T-helper 1 cell treated with Interleukin-12 subunit alpha and Interleukin-12 subunit beta and Interleukin-4 antibody, amounts not matched to agents 30 ng/mL and 1 ng/mL, for 36 hours (primary cell): ENCODE results near the gene FXYD3. TPM values are rescaled to one million over a fixed set of nuclear protein-coding genes. Genes with fewer than 3 reads are reported as not detected.

ENCODE experiments used
- intact Hi-C: fragments of 100-400 bp; cut with micrococcal nuclease; formaldehyde crosslinking; loops from one replicate; pipeline ENCODE4 v1.15.1; 2024
- total RNA-seq: library from RNA; stranded (reverse); gene quantifications from 2 replicates; pipeline ENCODE4 v1.2.3, GENCODE V29; 2022

FXYD3 gene
- total RNA-seq, 1 donor from 2014 or later, result not detected

DNA sequence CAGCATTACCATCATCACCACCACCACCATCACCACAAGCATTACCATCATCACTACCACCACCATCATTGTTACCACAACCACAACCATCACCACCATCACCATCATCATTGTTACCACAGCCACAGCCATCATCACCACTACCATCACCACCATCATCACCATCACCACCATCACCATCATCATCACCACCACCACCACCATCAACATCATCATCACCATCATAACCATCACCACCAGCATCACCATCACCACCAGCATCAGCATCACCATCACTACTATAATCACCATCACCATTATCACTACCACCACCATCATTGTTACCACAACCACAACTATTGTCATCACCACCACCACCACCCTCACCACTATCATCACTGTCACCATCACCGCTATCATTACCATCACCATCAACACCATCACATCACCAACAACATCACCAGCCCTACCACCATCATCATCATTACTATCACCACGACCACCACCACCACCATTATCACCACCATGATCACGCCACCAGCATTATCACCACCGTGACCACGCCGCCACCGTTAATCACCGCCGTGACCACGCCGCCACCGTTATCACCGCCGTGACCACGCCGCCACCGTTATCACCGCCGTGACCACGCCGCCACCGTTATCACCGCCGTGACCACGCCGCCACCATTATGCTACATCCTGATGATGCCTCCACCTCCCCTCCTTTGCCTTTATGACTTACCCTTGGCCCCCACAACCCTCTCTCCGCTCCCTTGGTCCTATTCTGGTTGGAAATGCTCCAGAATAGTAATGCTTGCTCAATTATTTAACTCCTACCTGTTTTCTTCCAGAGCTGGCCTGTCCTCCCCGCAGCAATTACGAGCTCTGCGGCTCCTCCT is 10.0 kb upstream of the FXYD3 start:
- intact Hi-C loops, result no loop called here

DNA sequence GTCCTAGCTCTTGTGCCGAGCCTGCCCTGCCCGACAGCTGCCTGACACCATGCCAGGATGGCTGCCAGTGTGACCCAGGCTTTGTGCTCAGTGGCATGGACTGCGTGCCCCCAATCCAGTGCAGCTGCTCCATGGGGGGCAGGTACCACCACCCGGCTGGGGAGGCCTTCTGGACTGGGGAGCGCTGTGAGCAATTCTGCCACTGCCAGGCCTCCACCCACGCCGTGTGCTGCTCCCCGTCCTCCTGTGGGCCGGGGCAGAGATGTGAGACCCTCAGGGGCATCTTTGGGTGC is 9.4 kb upstream of the FXYD3 start:
- intact Hi-C loops, result no loop called here

DNA sequence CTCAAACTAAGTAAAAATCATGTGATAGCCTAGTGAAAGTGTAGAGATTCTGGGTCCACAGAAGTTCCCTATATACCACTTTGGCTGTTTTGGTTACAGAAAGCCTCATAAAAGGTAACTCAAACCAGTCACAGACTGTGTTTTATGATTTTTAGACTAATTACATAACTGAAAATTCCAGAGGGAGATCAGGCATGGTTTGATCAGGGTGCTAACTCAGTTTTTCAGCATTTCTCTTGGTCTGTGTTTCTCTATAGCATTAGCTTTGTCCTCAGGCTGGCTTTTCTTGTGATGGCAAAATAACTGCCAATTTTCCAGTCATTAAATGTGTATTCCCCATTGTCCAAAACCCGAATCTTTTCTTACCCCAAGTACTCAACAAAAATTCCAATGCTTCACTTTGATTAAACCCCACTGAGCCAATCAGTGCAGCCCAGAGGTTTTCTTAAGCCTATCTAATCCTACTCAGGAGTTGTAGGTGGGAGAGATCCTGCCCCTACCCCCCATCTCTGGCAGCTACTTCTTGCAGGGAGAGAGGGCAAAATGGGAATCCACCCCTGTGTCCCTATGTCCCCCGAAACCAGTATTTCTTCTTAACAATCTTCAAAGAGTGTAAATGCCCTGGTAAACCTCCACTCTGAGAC is 8.6 kb upstream of the FXYD3 start:
- intact Hi-C loops, result no loop called here

DNA sequence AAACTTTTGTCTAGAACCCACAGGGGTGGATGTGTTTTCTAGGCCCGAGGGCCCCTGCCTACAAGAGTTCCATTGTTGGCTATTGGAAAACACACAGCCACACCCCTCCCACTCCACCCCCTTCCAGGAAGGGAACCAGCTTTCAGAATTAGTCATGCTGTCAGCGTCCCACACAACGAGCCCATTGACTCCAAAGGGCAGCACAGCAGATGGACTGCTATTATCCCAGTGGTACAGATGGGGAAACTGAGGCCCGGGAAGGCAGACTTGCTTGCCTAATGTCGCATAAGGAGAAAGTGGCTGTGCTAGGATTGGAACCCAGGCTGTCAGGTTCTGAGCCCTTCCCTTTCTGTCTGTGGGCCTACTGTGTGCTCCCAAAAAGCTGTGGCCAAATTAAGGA is 8.1 kb upstream of the FXYD3 start:
- intact Hi-C loops, result no loop called here

DNA sequence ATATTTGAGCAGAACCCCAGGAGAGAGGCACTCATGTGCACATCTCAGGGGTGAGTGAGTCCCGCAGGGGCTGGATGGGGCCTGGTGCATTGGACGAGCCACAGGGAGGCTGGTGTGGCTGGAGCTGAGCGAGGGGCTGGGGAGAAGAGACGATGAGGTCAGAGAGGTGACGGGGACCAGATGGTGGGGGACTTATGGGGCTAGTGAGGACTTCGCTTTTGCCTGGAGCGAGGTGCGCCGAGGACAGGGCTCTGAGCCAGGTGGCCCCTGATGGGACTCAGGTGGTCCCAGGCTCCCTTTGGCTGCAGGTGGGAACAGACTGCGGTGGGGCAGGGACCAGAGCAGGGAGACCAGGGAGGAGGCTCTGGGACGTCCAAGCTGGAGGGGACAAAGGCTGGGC is 6.9 kb upstream of the FXYD3 start:
- intact Hi-C loops, result no loop called here

DNA sequence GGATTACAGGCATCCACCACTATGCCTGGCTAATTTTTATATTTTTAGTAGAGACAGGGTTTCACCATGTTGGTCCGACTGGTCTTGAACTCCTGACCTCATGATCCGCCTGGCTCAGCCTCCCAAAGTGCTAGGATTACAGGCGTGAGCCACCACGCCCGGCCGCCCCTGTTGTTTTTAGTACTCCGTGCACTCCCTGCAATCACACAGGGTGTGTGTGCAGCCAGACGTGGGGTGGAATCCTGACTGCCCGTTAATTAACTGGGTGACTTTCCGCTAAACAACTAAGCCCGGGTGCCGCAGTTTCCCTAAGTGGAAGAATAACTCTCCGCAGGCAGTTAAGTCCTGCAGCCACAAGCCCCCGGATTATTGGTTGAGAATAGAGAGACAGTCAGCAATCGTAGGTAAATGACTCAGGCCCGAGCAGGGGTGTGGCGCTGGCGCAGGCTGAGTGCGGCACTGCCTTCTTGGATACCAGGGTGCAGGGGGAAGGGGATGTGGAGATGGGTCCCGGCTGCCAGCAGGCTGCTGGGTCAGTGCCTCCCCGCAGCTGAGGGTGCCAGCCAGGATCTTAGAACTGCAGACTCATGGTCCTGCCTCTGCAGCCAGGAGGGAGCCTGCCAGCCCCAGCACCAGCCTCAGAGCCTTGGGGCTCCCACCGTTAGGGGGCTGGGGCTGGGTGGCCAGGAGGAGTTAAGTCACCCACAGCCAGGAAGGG is 6.1 kb upstream of the FXYD3 start:
- intact Hi-C loops, result no loop called here

DNA sequence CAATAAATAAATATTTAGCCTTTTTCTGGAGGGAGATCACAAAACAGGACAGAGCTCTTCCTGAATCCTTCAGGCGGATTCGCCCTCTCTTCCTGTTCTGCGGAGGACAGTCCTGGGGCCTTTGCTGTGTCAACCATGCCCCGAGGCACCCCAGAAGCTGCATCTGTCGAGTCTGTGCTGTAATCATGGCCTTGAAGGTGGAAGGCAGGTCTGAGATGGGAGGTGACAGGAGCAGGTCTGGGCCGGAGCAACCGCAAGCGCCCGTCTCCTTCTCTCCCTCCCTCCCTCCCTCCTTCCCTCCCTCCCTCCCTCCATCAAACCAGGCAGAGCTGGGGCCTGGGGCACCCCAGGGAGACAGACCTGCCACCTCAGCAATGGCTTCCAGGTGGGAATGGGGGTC is 4.6 kb upstream of the FXYD3 start:
- intact Hi-C loops, result no loop called here

DNA sequence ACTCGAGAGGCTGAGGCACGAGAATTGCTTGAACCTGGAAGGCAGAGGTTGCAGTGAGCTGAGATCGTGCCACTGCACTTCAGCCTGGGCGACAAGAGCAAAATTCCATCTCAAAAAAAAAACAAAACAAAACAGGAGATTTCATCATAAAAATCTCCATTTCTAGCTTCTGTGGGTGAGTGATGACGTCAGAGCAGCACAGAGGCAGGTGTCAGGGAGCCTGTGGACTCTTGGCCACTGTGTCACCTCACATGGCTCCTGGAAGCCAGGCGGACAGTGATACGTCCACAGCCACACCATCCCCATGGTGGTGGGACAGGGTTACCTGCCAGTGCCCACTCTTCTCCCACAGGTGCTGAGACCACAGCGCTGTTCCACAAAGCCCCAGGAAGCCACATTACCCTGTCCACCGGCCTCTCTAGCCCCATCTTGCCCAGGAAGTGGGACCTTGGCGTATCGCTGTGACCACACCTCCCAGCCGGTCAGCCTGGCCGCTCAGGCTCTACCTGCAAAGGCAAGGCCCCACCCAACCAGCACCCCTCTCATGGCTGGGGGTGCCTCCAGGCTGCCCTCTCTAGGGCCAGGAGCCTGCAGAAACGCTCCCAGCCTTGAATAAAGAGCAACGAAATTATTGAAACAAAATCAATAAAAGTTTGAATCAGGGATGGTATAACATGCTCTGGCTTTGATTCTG is 2.5 kb upstream of the FXYD3 start:
- intact Hi-C loops, result no loop called here

DNA sequence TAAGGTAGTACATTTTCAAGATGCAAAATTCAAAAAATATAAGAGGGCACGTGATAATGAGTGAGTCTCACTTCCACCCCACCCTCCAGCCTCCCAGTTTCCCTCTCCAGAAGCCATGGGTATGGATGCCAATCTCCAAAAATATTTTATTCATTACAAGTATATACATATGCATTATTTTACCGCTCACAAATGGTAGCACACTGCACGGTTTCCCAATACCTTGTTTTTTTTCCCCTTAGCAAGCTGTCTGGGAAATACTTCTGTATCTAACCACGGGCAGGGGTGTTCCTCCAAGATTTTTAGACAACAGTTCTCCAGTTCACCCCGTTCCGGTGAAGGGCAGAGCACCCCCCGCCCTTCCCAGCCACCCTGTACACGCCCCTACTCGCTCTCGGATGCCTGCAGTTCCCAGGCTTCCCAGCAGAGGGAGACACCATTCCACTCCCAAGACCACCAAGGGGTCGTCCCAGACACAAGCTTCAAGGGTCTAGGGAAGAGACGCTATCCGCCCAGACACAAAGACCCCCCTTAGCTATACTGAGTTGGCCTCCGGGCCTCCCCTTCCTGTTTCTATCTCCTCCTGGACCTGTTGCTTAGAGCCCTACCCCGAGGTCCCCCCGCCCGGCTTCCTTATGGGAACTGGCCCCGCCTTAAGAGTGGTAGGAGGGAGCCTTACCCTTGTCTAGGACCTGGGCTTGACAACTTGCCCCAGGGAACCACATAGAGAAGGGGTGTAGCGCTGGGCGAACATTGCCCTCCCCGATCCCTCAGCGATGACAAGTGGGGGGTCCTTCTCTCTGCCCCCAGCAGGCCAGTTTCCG is 1.1 kb upstream of the FXYD3 start:
- intact Hi-C loops, result loop anchor here (1.0 to 2.0 kb wide), 4 partner anchors 10 to 103 kb away; no protein-coding TSS in a partner anchor

DNA sequence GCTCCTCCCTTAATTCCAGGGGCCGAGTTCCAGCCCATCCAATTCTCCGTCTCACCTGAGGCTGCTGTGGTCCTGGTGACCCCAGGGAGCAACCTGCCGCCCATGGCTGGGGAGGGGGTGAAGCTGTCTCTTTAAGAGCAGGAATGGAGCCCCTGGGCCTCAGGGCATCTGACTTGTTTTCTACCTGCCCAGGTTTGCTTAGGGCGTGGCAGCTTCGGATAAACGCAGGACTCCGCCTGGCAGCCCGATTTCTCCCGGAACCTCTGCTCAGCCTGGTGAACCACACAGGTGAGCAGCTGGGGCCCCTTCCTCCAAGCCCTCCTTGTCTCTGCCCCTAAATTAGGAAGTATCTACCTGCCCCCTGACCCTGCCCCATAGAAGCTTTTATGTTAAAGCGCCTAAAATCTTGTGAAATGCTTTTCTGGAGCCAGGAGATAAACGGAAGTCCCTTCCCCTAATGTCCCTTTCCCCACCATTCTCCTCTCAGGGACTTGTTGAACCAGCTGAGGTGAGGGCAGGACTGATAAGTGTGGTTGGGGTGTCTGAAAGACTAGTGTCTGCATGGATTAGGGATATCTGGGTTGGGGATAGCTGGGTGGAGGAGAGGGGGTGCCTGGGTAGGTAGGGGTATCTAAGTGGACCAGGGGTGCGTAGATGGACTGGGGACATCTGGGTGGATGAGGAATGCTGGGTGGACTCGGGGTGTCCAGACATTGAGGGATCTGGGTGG is 614 bp downstream of the FXYD3 start:
- intact Hi-C loops, result no loop called here

DNA sequence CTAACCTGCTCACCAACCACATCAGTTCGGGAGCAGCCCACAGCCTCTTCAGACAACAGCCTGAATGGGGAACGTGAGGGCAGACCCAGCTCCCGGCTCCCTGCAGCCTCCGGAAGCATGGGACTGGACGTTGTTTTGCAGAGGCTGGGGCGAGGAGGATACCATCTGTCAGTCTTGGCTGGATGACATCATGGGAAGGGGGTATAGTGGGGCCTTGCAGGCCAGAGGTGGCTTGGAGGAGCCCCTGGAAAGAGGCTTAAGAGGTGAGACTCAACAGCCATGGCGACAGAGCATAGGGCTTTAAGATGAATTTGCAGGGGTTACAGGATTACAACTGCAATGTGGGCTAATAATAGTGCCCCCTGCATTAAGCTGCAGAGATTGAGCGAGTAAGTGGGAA is 1.5 kb downstream of the FXYD3 start:
- intact Hi-C loops, result no loop called here

DNA sequence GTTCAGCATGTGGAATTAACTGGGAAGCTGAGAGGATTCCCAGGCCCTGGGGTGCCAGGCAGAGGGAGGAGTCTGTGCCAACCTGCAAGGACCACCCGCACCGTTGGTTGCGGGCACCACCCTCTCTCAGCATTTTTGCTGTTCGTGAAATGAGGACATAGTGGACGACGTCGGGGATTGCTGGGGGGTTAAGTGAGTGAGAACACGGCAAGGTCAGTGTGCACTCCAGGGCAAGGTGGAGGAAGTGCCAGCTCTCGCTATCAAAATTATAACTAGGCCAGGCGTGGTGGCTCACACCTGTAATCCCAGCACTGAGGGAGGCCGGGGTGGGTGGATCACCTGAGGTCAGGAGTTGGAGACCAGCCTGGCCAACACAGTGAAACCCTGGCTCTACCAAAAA is 2.2 kb downstream of the FXYD3 start:
- intact Hi-C loops, result no loop called here

DNA sequence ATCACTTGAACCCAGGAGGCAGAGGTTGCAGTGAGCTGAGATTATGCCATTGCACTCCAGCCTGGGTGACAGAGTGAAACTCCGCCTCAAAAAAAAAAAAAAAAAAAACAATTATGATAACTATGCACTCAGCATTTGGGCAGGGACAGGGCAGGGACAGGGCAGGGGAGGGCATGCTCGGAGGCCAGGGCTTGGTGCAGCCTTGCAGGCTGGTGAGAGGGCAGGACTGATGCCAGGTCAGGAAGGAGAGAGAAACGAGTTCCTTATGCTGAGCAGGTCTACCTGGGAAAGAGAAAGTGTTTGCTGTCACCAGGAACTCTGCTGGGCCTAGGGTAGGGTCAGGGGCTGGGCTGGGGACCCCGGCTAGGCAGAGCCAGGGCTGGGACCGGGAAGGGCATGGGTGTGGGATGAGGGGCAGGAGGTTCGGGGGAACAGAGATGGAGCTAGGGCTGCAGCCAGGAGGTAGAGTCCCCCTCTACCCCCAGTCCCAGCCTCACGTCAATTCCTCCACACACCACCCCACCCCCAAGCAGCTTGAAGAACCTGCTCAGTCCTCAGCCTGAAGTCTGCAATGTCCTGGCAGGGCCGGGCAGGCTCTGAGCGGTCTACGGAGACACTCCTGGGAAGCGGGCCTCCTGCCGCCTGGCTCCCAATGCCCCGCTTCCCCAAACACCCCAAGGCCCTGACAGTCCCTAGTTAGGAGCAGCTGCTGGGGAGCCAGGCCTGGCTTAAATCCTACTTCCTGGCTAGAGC is 2.8 kb downstream of the FXYD3 start:
- intact Hi-C loops, result no loop called here

DNA sequence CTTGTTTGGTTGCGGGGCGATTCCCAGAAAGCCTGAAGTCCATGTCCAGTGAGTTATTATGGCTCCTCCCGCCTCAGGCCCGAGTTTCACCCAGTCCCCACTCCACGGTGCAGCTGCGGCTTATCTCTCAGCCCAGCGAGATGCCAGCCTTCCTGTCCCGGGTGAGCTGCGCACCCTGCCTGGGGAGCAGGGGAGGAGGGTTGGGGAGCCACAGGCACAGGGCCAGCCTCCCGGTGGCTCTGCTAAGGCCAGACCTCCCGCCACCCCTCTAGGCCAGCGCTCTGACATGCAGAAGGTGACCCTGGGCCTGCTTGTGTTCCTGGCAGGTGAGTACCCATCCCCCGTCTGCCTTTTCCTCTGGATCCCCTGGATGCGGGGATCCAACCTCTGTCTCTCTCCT is 3.5 kb downstream of the FXYD3 start:
- intact Hi-C loops, result no loop called here

DNA sequence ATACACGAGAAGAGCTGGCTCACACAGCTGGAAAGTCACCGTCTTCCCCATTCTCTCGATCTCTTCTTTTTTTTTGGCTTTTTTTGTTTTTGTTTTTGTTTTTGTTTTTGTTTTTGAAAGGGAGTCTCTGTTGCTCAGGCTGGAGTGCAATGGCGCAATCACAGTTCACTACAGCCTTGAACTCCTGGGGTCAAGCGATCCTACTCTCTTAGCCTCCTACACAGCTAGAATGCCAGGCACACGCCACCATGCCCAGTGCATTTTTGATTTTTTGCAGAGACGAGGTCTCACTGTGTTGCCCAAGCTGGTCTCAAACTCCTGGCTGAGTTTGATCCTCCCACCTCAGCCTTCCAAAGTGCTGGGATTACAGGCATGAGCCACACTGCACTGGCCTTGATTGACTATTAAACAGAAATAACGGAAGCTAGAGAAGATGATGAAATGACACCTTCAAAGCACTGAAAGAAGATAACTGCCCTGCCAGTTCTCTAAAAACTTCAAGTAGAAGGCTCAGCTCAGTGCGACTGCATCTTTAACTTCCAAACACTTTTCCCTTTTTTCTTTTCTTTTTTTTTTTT is 4.0 kb downstream of the FXYD3 start:
- intact Hi-C loops, result no loop called here

DNA sequence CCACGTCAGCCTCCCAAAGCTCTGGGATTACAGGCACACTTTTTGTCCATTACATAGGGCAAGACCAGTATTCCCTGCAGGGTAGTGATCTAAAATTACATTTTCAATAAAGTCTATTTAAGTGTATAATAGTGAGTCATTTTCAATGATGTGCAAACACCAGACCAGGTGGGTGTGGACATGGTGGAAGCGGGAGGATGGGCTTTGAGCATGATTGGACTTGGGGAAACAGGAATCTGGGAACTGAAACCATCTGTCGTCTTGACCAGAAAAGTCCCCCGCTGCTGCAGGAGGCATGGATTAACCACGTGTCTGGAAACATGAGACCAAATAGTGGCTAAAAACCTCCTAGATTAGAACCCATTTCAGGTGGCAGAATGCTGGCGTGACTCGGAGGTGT is 4.9 kb downstream of the FXYD3 start:
- intact Hi-C loops, result no loop called here

DNA sequence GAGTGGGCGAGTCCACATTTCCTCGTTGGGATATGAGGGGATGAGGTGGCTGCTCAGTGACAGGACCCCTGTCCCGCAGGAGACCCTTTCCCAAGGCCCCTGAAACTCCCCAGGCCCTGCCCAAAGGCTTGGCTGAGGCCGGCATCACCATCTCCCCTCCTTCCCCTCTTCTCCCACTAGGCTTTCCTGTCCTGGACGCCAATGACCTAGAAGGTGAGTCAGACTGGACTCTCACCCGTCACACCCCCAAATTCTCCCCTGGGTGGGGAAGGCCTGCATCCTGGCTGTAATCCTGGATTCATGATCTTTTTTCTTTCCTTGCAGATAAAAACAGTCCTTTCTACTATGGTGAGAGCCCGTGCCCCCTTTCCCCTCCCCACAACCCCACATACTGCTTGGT is 5.3 kb downstream of the FXYD3 start:
- intact Hi-C loops, result no loop called here

DNA sequence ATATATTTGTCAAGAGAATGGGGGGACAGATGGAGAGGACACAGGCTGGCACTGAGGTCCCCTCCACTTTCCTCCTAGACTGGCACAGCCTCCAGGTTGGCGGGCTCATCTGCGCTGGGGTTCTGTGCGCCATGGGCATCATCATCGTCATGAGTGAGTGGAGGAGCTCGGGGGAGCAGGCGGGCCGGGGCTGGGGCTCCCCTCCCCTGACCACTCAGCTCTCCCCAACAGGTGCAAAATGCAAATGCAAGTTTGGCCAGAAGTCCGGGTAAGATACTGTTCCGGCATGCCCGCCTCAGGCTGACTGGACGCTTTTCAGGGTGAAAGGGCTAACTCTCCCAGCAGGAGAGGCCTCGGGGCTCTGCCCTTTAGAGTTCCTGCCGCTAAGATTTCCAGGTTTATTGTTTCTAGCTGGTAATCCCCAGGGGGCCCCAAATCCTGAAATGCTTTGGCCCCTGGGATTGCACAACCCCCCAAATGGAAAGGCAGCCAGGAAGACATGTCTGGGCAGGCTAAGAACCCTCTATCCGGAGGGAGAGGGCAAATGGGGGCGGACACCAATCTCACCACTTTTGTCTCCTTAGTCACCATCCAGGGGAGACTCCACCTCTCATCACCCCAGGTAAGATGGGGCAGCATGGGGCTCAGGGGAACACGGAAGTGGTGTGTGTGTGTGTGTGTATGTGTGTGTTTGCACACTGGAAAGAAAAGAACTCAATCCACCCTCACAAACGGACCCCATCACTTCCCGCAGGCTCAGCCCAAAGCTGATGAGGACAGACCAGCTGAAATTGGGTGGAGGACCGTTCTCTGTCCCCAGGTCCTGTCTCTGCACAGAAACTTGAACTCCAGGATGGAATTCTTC is 7.3 kb downstream of the FXYD3 start:
- intact Hi-C loops, result no loop called here
